RWPE1 (cell line): ENCODE results near the gene SLC43A2.

Experiments used
- CTCF ChIA-PET: fragments of 350-600 bp; sonication (Branson Sonifier 250); formaldehyde crosslinking; extraction: SDS; loops from one replicate; lab custom pipeline; 2021; lab: Yijun Ruan, JAX
- POLR2A ChIA-PET: fragments of 400-600 bp; formaldehyde crosslinking; extraction: SDS; loops from one replicate; lab custom pipeline; 2020; ENCODE audit warnings: antibody characterized with exemption; ENCODE audit not compliant: low non-redundant PET; lab: Yijun Ruan, JAX
- DNase-seq: peaks from one replicate; pipeline ENCODE4 v3.0.0; 2012; ENCODE audit warnings: low spot score
- H3K27ac ChIP-seq: fragments of 450-650 bp; 2 replicates; pipeline ENCODE4 v1.5.1; 2017
- TF ChIP-seq, protein P1 (sequence below): fragments of 450-650 bp; conservative IDR thresholded peaks from 2 replicates; pipeline ENCODE4 v1.5.1; 2017; ENCODE audit warnings: low read depth, mild to moderate bottlenecking

SLC43A2 gene

GRCh38 chr17:1630662-1631061 is 2.0 kb upstream of the SLC43A2 start:
- no peak for DNase-seq
- TF ChIP-seq, protein P1, sequence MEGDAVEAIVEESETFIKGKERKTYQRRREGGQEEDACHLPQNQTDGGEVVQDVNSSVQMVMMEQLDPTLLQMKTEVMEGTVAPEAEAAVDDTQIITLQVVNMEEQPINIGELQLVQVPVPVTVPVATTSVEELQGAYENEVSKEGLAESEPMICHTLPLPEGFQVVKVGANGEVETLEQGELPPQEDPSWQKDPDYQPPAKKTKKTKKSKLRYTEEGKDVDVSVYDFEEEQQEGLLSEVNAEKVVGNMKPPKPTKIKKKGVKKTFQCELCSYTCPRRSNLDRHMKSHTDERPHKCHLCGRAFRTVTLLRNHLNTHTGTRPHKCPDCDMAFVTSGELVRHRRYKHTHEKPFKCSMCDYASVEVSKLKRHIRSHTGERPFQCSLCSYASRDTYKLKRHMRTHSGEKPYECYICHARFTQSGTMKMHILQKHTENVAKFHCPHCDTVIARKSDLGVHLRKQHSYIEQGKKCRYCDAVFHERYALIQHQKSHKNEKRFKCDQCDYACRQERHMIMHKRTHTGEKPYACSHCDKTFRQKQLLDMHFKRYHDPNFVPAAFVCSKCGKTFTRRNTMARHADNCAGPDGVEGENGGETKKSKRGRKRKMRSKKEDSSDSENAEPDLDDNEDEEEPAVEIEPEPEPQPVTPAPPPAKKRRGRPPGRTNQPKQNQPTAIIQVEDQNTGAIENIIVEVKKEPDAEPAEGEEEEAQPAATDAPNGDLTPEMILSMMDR, result no peak
- POLR2A ChIA-PET, result interaction anchor here (1.2 kb wide), 1 partner anchor 53 kb away, joined by 5 read pairs; no protein-coding TSS in a partner anchor
- no peak overlapping the region for H3K27ac ChIP-seq
- CTCF ChIA-PET, result interaction anchor here (0.6 to 3.4 kb wide), 16 partner anchors 8 to 466 kb away, joined by 3 to 55 read pairs (median 4); partner anchors contain the start of gene RILP

- H3K27ac ChIP-seq, result peak overlapping the region; percentile 89
- DNase-seq, result no peak
- POLR2A ChIA-PET, result interaction anchor here (1.2 kb wide), 1 partner anchor 52 kb away, joined by 5 read pairs; no protein-coding TSS in a partner anchor
- TF ChIP-seq, protein P1, result peak; percentile 60
- CTCF ChIA-PET, result interaction anchor here (0.6 to 3.4 kb wide), 26 partner anchors 8 to 216 kb away, joined by 3 to 55 read pairs (median 4); partner anchors contain the start of genes PITPNA and RILP
Observed at GRCh38 chr17:1629504-1630310, 1.1 kb upstream of the SLC43A2 start.

DNA sequence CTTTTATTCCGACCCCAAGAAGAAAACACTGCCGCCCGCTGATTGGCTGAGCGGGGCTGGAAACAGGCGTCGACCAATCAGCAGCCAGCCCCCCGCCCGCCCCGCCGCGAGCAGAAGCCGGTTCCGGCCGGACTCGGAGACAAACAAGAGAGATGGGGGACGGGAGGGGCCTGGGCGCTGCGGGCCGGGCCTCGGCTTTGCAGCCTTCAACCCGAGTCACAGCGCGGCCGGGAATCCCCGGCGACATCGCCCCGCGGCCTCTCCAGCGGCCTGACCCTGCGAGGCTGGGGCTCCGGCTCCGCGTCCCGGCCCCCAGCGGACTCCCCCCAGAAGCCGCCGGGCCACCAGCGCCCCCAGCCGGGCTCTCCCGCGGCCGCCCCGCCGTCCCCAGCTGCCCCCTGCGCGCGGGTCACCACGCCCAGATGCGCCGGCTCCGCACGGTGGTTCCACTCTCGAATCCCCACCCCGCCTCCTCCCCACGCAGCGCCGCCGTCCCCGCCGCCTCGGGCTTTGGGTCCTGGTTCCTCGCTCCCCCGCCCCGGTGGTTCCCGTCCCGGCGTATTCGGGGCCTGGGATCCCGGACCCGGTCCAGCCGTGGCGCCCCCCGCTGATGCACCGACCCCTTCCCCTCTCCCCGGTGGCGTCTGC is 346 bp upstream of the SLC43A2 start:
- peak overlapping the region; percentile 89 for H3K27ac ChIP-seq
- TF ChIP-seq, protein P1, result peak; percentile 60
- POLR2A ChIA-PET, result no interaction called here
- DNase-seq, result peak; percentile 100
- CTCF ChIA-PET, result interaction anchor here (0.6 to 3.4 kb wide), 14 partner anchors 8 to 168 kb away, joined by 3 to 55 read pairs (median 5); partner anchors contain the start of gene PITPNA

DNA sequence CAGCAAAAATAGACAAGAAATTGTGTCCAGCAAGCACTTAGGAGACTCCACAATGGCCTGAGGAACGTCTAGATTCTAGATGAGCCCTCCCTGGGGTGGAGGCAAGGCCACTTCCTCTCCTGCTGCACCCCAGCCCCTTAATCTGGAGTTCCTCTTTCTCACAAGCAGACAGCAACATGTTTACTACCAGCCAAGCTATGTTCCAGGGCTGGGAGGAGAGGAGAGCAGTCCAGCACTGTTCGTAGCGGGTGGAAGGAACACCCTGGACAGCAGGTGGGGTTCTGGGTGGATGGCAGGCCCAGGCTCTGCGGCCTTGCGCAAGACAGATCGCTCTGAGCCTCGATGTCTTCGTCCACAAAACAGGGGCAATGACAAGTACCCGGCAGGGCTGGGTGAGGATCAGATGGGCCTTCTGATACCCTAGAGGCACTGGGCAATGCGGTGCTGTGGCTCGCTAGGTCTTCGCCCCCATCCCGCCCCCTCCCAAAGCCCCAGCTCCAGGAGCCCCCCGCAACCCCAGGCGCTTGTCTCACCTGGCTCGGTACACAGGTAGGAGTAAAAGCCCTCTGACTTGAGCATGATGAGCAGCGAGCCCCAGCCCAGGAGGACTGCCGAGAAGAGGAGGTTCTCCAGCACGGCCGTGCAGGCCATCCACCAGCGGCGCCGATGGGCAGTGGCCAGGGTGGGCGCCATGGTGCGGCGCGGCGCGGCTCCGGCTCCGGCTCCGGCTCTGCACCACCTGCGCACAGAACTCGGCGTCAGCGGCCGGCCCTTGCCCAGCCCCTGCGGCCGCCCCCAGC is 1.3 kb downstream of the SLC43A2 start:
- no peak for DNase-seq
- POLR2A ChIA-PET, result no interaction called here
- CTCF ChIA-PET, result interaction anchor here (0.8 to 3.4 kb wide), 2 partner anchors 53 kb away, joined by 4 to 55 read pairs; no protein-coding TSS in a partner anchor
- H3K27ac ChIP-seq, result peak overlapping the region; percentile 89
- TF ChIP-seq, protein P1, result no peak

DNA sequence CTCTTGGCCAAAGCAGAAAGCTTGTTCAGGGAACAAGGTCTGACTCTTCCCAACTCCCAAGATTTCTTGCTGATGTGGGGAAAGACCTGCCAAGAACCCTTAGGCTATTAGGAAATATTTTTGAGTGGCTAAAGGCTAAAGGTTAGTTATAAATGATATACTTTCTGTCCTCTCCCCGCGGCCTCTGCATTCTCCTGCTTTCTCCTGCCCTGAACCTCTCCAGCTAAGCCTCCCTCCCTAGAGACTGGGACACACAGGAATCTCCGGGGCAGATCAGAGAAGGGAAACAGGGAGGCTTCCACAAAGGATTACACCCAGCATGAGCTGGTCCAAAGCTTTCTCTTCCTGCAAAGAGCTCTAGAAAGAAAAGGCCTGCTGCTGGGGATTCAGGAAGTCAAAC is 2.3 kb downstream of the SLC43A2 start:
- ChIA-PET CTCF (interaction anchor here (0.6 to 1.5 kb wide), 3 partner anchors 52 to 345 kb away, joined by 4 to 6 read pairs (median 4); no protein-coding TSS in a partner anchor), POLR2A (no interaction called here)
- H3K27ac ChIP-seq, result peak overlapping the region; percentile 46

More for the DNA sequence above, 2.3 kb downstream of the SLC43A2 start:
- no peak for DNase-seq
- TF ChIP-seq, protein P1, result no peak
